H1 (cell line): Measurements from ENCODE around the gene PCSK4. TPM values are rescaled to one million over a fixed set of nuclear protein-coding genes. Genes with fewer than 3 reads are reported as not detected.
A peak's percentile ranks its signal among the peaks of the same experiment; 100 is the strongest.

ENCODE experiments used
- CTCF ChIA-PET: fragments of 300-600 bp; sonication (Branson Sonifier 250); formaldehyde crosslinking; loops from one replicate; lab custom pipeline; 2021; ENCODE audit not compliant: partially characterized antibody; lab: Charles Lee
- POLR2A ChIA-PET: fragments of 300-600 bp; sonication (Branson Sonifier 250); formaldehyde crosslinking; loops from one replicate; lab custom pipeline; 2021; ENCODE audit warnings: inconsistent platforms; ENCODE audit not compliant: partially characterized antibody; lab: Charles Lee
- DNase-seq, 2 experiments: peaks; one replicate each; pipeline versions ENCODE4 v3.0.0 to v3.0.0-alpha.2; 2010 to 2022; ENCODE audit warnings: low spot score in 2 of 2, low read depth in 1 of 2, mixed read lengths in 1 of 2
- FAIRE-seq: peaks from 2 replicates; lab custom pipeline; 2011; peaks lifted over from hg19 to GRCh38; lab: Jason Lieb, UNC
- H2AFZ ChIP-seq: 2 replicates; pipeline ENCODE4 v1.8.1; 2012; ENCODE audit warnings: low read length, inconsistent platforms
- H2AK5ac ChIP-seq: 2 replicates; pipeline ENCODE4 v1.6.1; 2013; ENCODE audit warnings: low read depth, low read length
- H2BK120ac ChIP-seq: replicated peaks from 2 replicates; pipeline ENCODE3; 2013; ENCODE audit warnings: low read depth, low read length, inconsistent platforms
- H2BK12ac ChIP-seq: 2 replicates; pipeline ENCODE4 v1.6.1; 2013; ENCODE audit warnings: low read depth, low read length
- H2BK15ac ChIP-seq: 2 replicates; pipeline ENCODE4 v1.6.1; 2013; ENCODE audit warnings: low read length
- H2BK20ac ChIP-seq: 2 replicates; pipeline ENCODE4 v1.6.1; 2013; ENCODE audit warnings: low read length
- H2BK5ac ChIP-seq: 2 replicates; pipeline ENCODE4 v1.6.1; 2013; ENCODE audit warnings: low read depth, low read length
- H3K14ac ChIP-seq: 2 replicates; pipeline ENCODE4 v1.6.1; 2013; ENCODE audit warnings: inconsistent platforms; ENCODE audit not compliant: insufficient read length
- H3K18ac ChIP-seq: 2 replicates; pipeline ENCODE4 v1.6.1; 2013; ENCODE audit warnings: low read length; ENCODE audit errors: extremely low read depth
- H3K23ac ChIP-seq: 2 replicates; pipeline ENCODE4 v1.6.1; 2013; ENCODE audit warnings: inconsistent platforms; ENCODE audit not compliant: insufficient read length
- H3K23me2 ChIP-seq: 2 replicates; pipeline ENCODE4 v1.6.1; 2013; ENCODE audit warnings: low read depth, low read length
- H3K27ac ChIP-seq: 2 replicates; pipeline ENCODE4 v1.6.1; 2011; ENCODE audit warnings: low read depth, low read length, inconsistent platforms
- H3K27me3 ChIP-seq, 4 experiments: replicated peaks in 1 of 4; 1 replicate in 1 of 4; 2 replicates in 3 of 4; pipeline versions ENCODE4 v1.6.1 to v1.8.1; 2011 to 2013; ENCODE audit warnings: low read length in 3 of 4, mild to moderate bottlenecking in 3 of 4, inconsistent platforms in 2 of 4, mixed read lengths in 2 of 4, moderate library complexity in 1 of 4; ENCODE audit not compliant: control insufficient read depth in 3 of 4, insufficient read depth in 3 of 4; ENCODE audit errors: extremely low read depth in 1 of 4
- H3K36me3 ChIP-seq, 4 experiments: 2 replicates each; pipeline versions ENCODE4 v1.6.1 to v1.8.1; 2011 to 2013; ENCODE audit warnings: mild to moderate bottlenecking in 4 of 4, low read length in 3 of 4, moderate library complexity in 2 of 4, control low read depth in 1 of 4, inconsistent platforms in 1 of 4; ENCODE audit not compliant: insufficient read depth in 4 of 4, control insufficient read depth in 2 of 4
- H3K4ac ChIP-seq: replicated peaks from 2 replicates; pipeline ENCODE3; 2013; ENCODE audit warnings: low read length, low read depth, mixed read lengths, inconsistent platforms; ENCODE audit not compliant: insufficient read length
- H3K4me1 ChIP-seq, 4 experiments: replicated peaks in 1 of 4; 1 replicate in 1 of 4; 2 replicates in 3 of 4; pipeline versions ENCODE4 v1.6.1 to v1.8.1; 2011 to 2013; ENCODE audit warnings: low read length in 3 of 4, inconsistent platforms in 2 of 4, mixed read lengths in 1 of 4; ENCODE audit not compliant: insufficient read depth in 4 of 4, control insufficient read depth in 3 of 4
- H3K4me2 ChIP-seq, 2 experiments: 2 replicates each; pipeline versions ENCODE4 v1.6.1 to v1.8.1; 2011 to 2013; ENCODE audit warnings: low read depth in 2 of 2, low read length in 2 of 2, control low read depth in 1 of 2, inconsistent platforms in 1 of 2, mild to moderate bottlenecking in 1 of 2; ENCODE audit not compliant: insufficient read depth in 1 of 2
- H3K4me3 ChIP-seq, 4 experiments: fragments of 200-600, 300-600 bp in 1 of 4; sonication (generic), shearing (Covaris generic), sonication (Bioruptor Twin) in 1 of 4; 2 replicates each; pipeline versions ENCODE4 v1.5.1 to v1.8.1; 2011 to 2016; ENCODE audit warnings: low read length in 4 of 4, low read depth in 3 of 4, control low read depth in 2 of 4, inconsistent platforms in 2 of 4, mild to moderate bottlenecking in 2 of 4, mixed read lengths in 1 of 4, moderate library complexity in 1 of 4; ENCODE audit not compliant: insufficient read depth in 2 of 4; ENCODE audit errors: extremely low read depth in 1 of 4
- H3K56ac ChIP-seq: replicated peaks from 2 replicates; pipeline ENCODE3; 2013; ENCODE audit warnings: low read depth, mild to moderate bottlenecking, mixed read lengths, low read length, inconsistent platforms; ENCODE audit not compliant: insufficient read length
- H3K79me1 ChIP-seq: 2 replicates; pipeline ENCODE4 v1.6.1; 2013; ENCODE audit warnings: low read depth, low read length, control low read depth
- H3K79me2 ChIP-seq, 2 experiments: 2 replicates each; pipeline versions ENCODE4 v1.6.1 to v1.8.1; 2012 to 2013; ENCODE audit warnings: low read length in 2 of 2, mild to moderate bottlenecking in 2 of 2, inconsistent platforms in 1 of 2; ENCODE audit not compliant: insufficient read depth in 2 of 2, control insufficient read depth in 1 of 2
- H3K9ac ChIP-seq, 4 experiments: replicated peaks in 1 of 4; 1 replicate in 1 of 4; 2 replicates in 3 of 4; pipeline versions ENCODE4 v1.6.1 to v1.8.1; 2011 to 2013; ENCODE audit warnings: low read depth in 3 of 4, low read length in 3 of 4, control low read depth in 2 of 4, mild to moderate bottlenecking in 2 of 4, moderate library complexity in 2 of 4, inconsistent platforms in 1 of 4; ENCODE audit errors: extremely low read depth in 1 of 4
- H3K9me3 ChIP-seq, 2 experiments: 2 replicates each; pipeline versions ENCODE4 v1.6.1 to v1.8.1; 2012 to 2013; ENCODE audit warnings: mild to moderate bottlenecking in 2 of 2, moderate library complexity in 2 of 2, control low read depth in 1 of 2, inconsistent platforms in 1 of 2, low read depth in 1 of 2, low read length in 1 of 2, mixed read lengths in 1 of 2; ENCODE audit not compliant: insufficient read depth in 2 of 2
- H4K20me1 ChIP-seq, 2 experiments: replicated peaks in 1 of 2; 2 replicates each; pipeline versions ENCODE3 to v1.8.1; 2011 to 2013; ENCODE audit warnings: inconsistent platforms in 2 of 2, low read length in 2 of 2, mild to moderate bottlenecking in 1 of 2; ENCODE audit not compliant: insufficient read depth in 2 of 2, control insufficient read depth in 1 of 2
- H4K5ac ChIP-seq: 2 replicates; pipeline ENCODE4 v1.6.1; 2013; ENCODE audit warnings: low read length, low read depth, mixed read lengths, inconsistent platforms; ENCODE audit not compliant: insufficient read length
- H4K8ac ChIP-seq: 2 replicates; pipeline ENCODE4 v1.8.0; 2013; ENCODE audit warnings: mild to moderate bottlenecking, moderate library complexity, low read length, inconsistent platforms; ENCODE audit not compliant: insufficient read depth; ENCODE audit errors: extremely low read depth
- H4K91ac ChIP-seq: replicated peaks from 2 replicates; pipeline ENCODE3; 2013; ENCODE audit warnings: low read length, mixed read lengths, inconsistent platforms; ENCODE audit not compliant: insufficient read length
- ATF3 ChIP-seq: IDR thresholded peaks from 2 replicates; pipeline ENCODE4 v1.6.1; 2011; ENCODE audit warnings: low read depth, mild to moderate bottlenecking, low read length; ENCODE audit not compliant: insufficient read depth
- CTCF ChIP-seq, 3 experiments: IDR thresholded peaks; 1 replicate in 2 of 3; 2 replicates in 1 of 3; pipeline versions ENCODE4 v1.5.1 to v1.6.1; 2011; ENCODE audit warnings: low read length in 3 of 3, mild to moderate bottlenecking in 3 of 3, inconsistent platforms in 2 of 3, low read depth in 1 of 3, moderate library complexity in 1 of 3; ENCODE audit not compliant: insufficient read depth in 1 of 3; ENCODE audit errors: control extremely low read depth in 1 of 3
- KDM5A ChIP-seq: fragments of 200-600 bp; IDR thresholded peaks from 2 replicates; pipeline ENCODE4 v1.7.1; 2012; ENCODE audit warnings: mild to moderate bottlenecking, low read length, inconsistent platforms, mixed read lengths
- RBBP5 ChIP-seq: IDR thresholded peaks from 2 replicates; pipeline ENCODE4 v1.7.1; 2012; ENCODE audit warnings: low read depth, mild to moderate bottlenecking, inconsistent platforms, low read length, moderate library complexity, borderline replicate concordance
- WGBS, 2 experiments: shearing (Covaris generic) in 1 of 2; methylation state at CpG; one replicate each; pipeline versions ENCODE4 v1.1.6 to v1.1.7; 2013 to 2015; ENCODE audit warnings: low lambda C conversion rate in 2 of 2, mixed read lengths in 2 of 2, inconsistent platforms in 1 of 2, low coverage in 1 of 2, missing lambda C conversion rate in 1 of 2; ENCODE audit not compliant: insufficient replicate concordance in 2 of 2, insufficient coverage in 1 of 2, insufficient read length in 1 of 2; ENCODE audit errors: extremely low coverage in 1 of 2, missing lambda C conversion rate in 1 of 2; 5-methylcytosine and 5-hydroxymethylcytosine counted together
- polyA plus RNA-seq, 7 experiments: library from polyadenylated mRNA; depleted of rRNA in 3 of 7; stranded (reverse) in 5 of 7; unstranded in 2 of 7; fragments of >200 nt in 5 of 7; fragments of 200-250 nt in 2 of 7; gene quantifications; 1 replicate in 5 of 7; 2 replicates in 1 of 7; 4 replicates in 1 of 7; pipeline versions ENCODE4 v1.2.1 to v1.2.3, GENCODE V29; 2011 to 2013; ENCODE audit warnings: missing spikeins in 2 of 7, mixed read lengths in 2 of 7
- total RNA-seq: library from RNA; stranded (reverse); fragmentation: NEBNext Ultra II Directional; extraction: Animal tissue kit (Norgen Biotek cat#: 25700); gene quantifications from 2 replicates; pipeline ENCODE4 v1.2.1, GENCODE V29; 2021

Gene PCSK4
- total and polyA plus RNA-seq, 2 of the 8 experiments (the other 6 are each of a cell fraction or from before 2014, with no cell fraction given) = 9.8 to 10.7 TPM

GRCh38 chr19:1503925-1504773 is 14.0 kb upstream of the PCSK4 start:
- Histone ChIP-seq H3K4me2 (peak overlapping the region; percentile 54 to 62; a peak in 3 of 4 replicates), H2BK20ac (no peak overlapping the region; the same call in 1 of the 2 replicates), H3K9me3 (peaks cover 5 to 11% of the 10 kb centered on the region in 2 experiments; a peak in 2 of 4 replicates), H3K14ac (no peak overlapping the region), H3K4me3 (peak overlapping the region in 2 of 4 experiments; percentile 18 to 52; a peak in 3 of 8 replicates), H3K56ac (peak overlapping the region; percentile 21), H4K5ac (no peak overlapping the region), H3K4ac (no peak overlapping the region), H2BK5ac (peak overlapping the region; percentile 26; the same call in 1 of the 2 replicates), H4K20me1 (no peaks in the 10 kb centered on the region), H2AFZ (peak overlapping the region; percentile 63; the same call in 1 of the 2 replicates), H3K79me1 (no peaks in the 10 kb centered on the region), H3K23me2 (peaks cover 10% of the 10 kb centered on the region; the same call in 1 of the 2 replicates), H3K18ac (no peak overlapping the region), H3K23ac (no peak overlapping the region), H2BK120ac (no peak overlapping the region), H4K91ac (no peak overlapping the region), H3K79me2 (no peaks in the 10 kb centered on the region), H3K36me3 (no peaks in the 10 kb centered on the region), H3K9ac (no peak overlapping the region), H3K27me3 (peaks cover 0 to 19% (median 16%) of the 10 kb centered on the region in 4 experiments; a peak in 5 of 7 replicates), H2AK5ac (no peak overlapping the region), H4K8ac (peak overlapping the region; percentile 82), H3K27ac (no peak overlapping the region), H3K4me1 (peaks cover 0 to 11% (median 7%) of the 10 kb centered on the region in 4 experiments; a peak in 5 of 7 replicates), H2BK12ac (peak overlapping the region; percentile 39; the same call in 1 of the 2 replicates), H2BK15ac (peak overlapping the region; percentile 72)
- POLR2A ChIA-PET = interaction anchor here (1.0 to 1.3 kb wide), 2 partner anchors 29 to 36 kb away, joined by 3 read pairs; no protein-coding TSS in a partner anchor
- DNase-seq (no peak), FAIRE-seq (no peak)
- WGBS, 2 experiments = 75% methylated on average over 21 of the region's 23 CpGs; no CpG with 5 or more reads in 1 of the 2 experiments
- CTCF ChIA-PET = interaction anchor here (0.6 to 3.9 kb wide), 6 partner anchors 10 to 257 kb away, joined by 3 to 14 read pairs (median 6); partner anchors contain the start of gene REEP6
- TF ChIP-seq KDM5A (no peak), ATF3 (no peak), CTCF (IDR thresholded peaks at IDR 0.05; ENCODE audit: control extremely low read depth in 1 of 3, insufficient read depth in 1 of 3, low read depth in 1 of 3, low read length in 3 of 3) (no peak), RBBP5 (no peak)
